IMR-90 (cell line): Measurements from ENCODE around the gene SLC6A7. TPM values are rescaled to one million over a fixed set of nuclear protein-coding genes. Genes with fewer than 3 reads are reported as not detected.

Source experiments
- ATAC-seq: fragments of 200-7000 bp; cut with Tn5 transposase; 2 replicates; pipeline ENCODE4 v1.9.1; 2020; ENCODE audit warnings: low read depth, mild to moderate bottlenecking, moderate library complexity
- BruUV-seq: library from RNA; stranded (reverse); fragments of 400-500 nt; replicated peaks from 2 replicates; lab custom pipeline; 2021; lab: Mats Ljungman, UMichigan
- CTCF ChIA-PET: fragments of 300-600 bp; formaldehyde crosslinking; extraction: SDS; loops from one replicate; lab custom pipeline; 2021; ENCODE audit warnings: antibody characterized with exemption; lab: Yijun Ruan, JAX
- POLR2A ChIA-PET: fragments of 300-600 bp; sonication (Branson Sonifier 250); formaldehyde crosslinking; loops from one replicate; lab custom pipeline; 2022; ENCODE audit warnings: antibody characterized with exemption; ENCODE audit not compliant: unreplicated experiment; lab: Charles Lee
- DNase-seq: peaks from one replicate; pipeline ENCODE4 v3.0.0; 2013
- H2AFZ ChIP-seq: replicated peaks from 2 replicates; pipeline ENCODE3; 2013; ENCODE audit warnings: low read length, mild to moderate bottlenecking; ENCODE audit not compliant: poor library complexity
- H2AK5ac ChIP-seq: 2 replicates; pipeline ENCODE4 v1.6.1; 2013; ENCODE audit warnings: low read depth, low read length, inconsistent platforms
- H2AK9ac ChIP-seq: replicated peaks from 2 replicates; pipeline ENCODE3; 2013; ENCODE audit warnings: mild to moderate bottlenecking, low read depth, low read length, moderate library complexity; ENCODE audit not compliant: poor library complexity
- H2BK120ac ChIP-seq: 2 replicates; pipeline ENCODE4 v1.6.1; 2013; ENCODE audit warnings: low read depth, low read length, inconsistent platforms
- H2BK15ac ChIP-seq: 3 replicates; pipeline ENCODE4 v1.6.1; 2013; ENCODE audit warnings: low read depth, low read length, inconsistent platforms
- H2BK20ac ChIP-seq: 2 replicates; pipeline ENCODE4 v1.6.1; 2013; ENCODE audit warnings: low read depth, mild to moderate bottlenecking, inconsistent platforms, low read length, moderate library complexity
- H2BK5ac ChIP-seq: 2 replicates; pipeline ENCODE4 v1.6.1; 2013; ENCODE audit warnings: mild to moderate bottlenecking, low read depth, low read length, inconsistent platforms; ENCODE audit not compliant: poor library complexity, severe bottlenecking
- H3K14ac ChIP-seq: replicated peaks from 2 replicates; pipeline ENCODE4 v1.6.1; 2013; ENCODE audit warnings: low read depth, low read length, inconsistent platforms
- H3K18ac ChIP-seq: 2 replicates; pipeline ENCODE4 v1.6.1; 2013; ENCODE audit warnings: low read depth, low read length, control low read depth
- H3K23ac ChIP-seq: 2 replicates; pipeline ENCODE4 v1.6.1; 2013; ENCODE audit warnings: low read depth, low read length, inconsistent platforms
- H3K27ac ChIP-seq: 2 replicates; pipeline ENCODE4 v1.5.1; 2013; ENCODE audit warnings: mild to moderate bottlenecking, control low read depth, low read length; ENCODE audit not compliant: insufficient read depth
- H3K27me3 ChIP-seq: 2 replicates; pipeline ENCODE4 v1.6.1; 2013; ENCODE audit warnings: low read length; ENCODE audit not compliant: control insufficient read depth, insufficient read depth
- H3K36me3 ChIP-seq: 2 replicates; pipeline ENCODE4 v1.6.1; 2013; ENCODE audit warnings: low read length, mixed read lengths; ENCODE audit not compliant: control insufficient read depth, insufficient read depth
- H3K4ac ChIP-seq: 2 replicates; pipeline ENCODE4 v1.6.1; 2013; ENCODE audit warnings: low read depth, low read length, inconsistent platforms
- H3K4me1 ChIP-seq: 2 replicates; pipeline ENCODE4 v1.6.1; 2013; ENCODE audit warnings: low read length, mixed read lengths; ENCODE audit not compliant: control insufficient read depth, insufficient read depth
- H3K4me2 ChIP-seq: 2 replicates; pipeline ENCODE4 v1.6.1; 2013; ENCODE audit warnings: low read depth, mild to moderate bottlenecking, control low read depth, low read length, moderate library complexity
- H3K4me3 ChIP-seq: 2 replicates; pipeline ENCODE4 v1.5.1; 2013; ENCODE audit warnings: low read depth, mild to moderate bottlenecking, control low read depth, low read length, moderate library complexity; ENCODE audit not compliant: insufficient read depth
- H3K56ac ChIP-seq: 2 replicates; pipeline ENCODE4 v1.6.1; 2013; ENCODE audit warnings: low read length, inconsistent platforms; ENCODE audit not compliant: insufficient read depth; ENCODE audit errors: extremely low read depth
- H3K79me1 ChIP-seq, 2 experiments: 2 replicates each; pipeline ENCODE4 v1.6.1; 2013; ENCODE audit warnings: low read length in 2 of 2, inconsistent platforms in 1 of 2, low read depth in 1 of 2
- H3K9ac ChIP-seq: 2 replicates; pipeline ENCODE4 v1.6.1; 2013; ENCODE audit warnings: low read depth, low read length, control low read depth
- H3K9me1 ChIP-seq: 2 replicates; pipeline ENCODE4 v1.6.1; 2013; ENCODE audit warnings: low read length, inconsistent platforms; ENCODE audit not compliant: insufficient read depth
- H3K9me3 ChIP-seq: 2 replicates; pipeline ENCODE4 v1.6.1; 2013; ENCODE audit warnings: low read length; ENCODE audit not compliant: control insufficient read depth, insufficient read depth
- H4K20me1 ChIP-seq: 2 replicates; pipeline ENCODE4 v1.6.1; 2013; ENCODE audit warnings: low read length, inconsistent platforms; ENCODE audit not compliant: insufficient read depth
- H4K5ac ChIP-seq: 2 replicates; pipeline ENCODE4 v1.6.1; 2013; ENCODE audit warnings: mild to moderate bottlenecking, low read depth, low read length, control low read depth
- H4K8ac ChIP-seq, 2 experiments: 2 replicates each; pipeline ENCODE4 v1.6.1; 2013; ENCODE audit warnings: low read depth in 2 of 2, low read length in 2 of 2, control low read depth in 1 of 2, inconsistent platforms in 1 of 2
- H4K91ac ChIP-seq: 2 replicates; pipeline ENCODE4 v1.6.1; 2013; ENCODE audit warnings: low read depth, low read length, inconsistent platforms; ENCODE audit not compliant: insufficient read depth
- BHLHE40 ChIP-seq: fragments of 150-350 bp; IDR thresholded peaks from 2 replicates; pipeline ENCODE4 v1.6.1; 2016; ENCODE audit warnings: mild to moderate bottlenecking, low read depth, low read length
- CEBPB ChIP-seq: IDR thresholded peaks from 2 replicates; pipeline ENCODE4 v1.6.1; 2012; ENCODE audit warnings: low read depth, low read length, improper control_type of control experiment
- CHD1 ChIP-seq: IDR thresholded peaks from 2 replicates; pipeline ENCODE4 v1.6.1; 2012; ENCODE audit warnings: low read depth, low read length, improper control_type of control experiment
- FOS ChIP-seq: fragments of 150-350 bp; IDR thresholded peaks from 2 replicates; pipeline ENCODE4 v1.6.1; 2016; ENCODE audit warnings: low read depth, low read length
- MAFK ChIP-seq: IDR thresholded peaks from 2 replicates; pipeline ENCODE4 v1.6.1; 2012; ENCODE audit warnings: low read depth, low read length, improper control_type of control experiment
- MAZ ChIP-seq: IDR thresholded peaks from 2 replicates; pipeline ENCODE4 v1.6.1; 2012; ENCODE audit warnings: low read depth, mild to moderate bottlenecking, low read length, improper control_type of control experiment, moderate library complexity, borderline replicate concordance
- MXI1 ChIP-seq: IDR thresholded peaks from 2 replicates; pipeline ENCODE4 v1.6.1; 2012; ENCODE audit warnings: low read depth, mild to moderate bottlenecking, low read length, moderate library complexity, borderline replicate concordance
- NFE2L2 ChIP-seq: fragments of 150-350 bp; IDR thresholded peaks from 2 replicates; pipeline ENCODE4 v1.6.1; 2016; ENCODE audit warnings: low read depth, mild to moderate bottlenecking, low read length
- POLR2A ChIP-seq: IDR thresholded peaks from 2 replicates; pipeline ENCODE4 v1.6.1; 2012; ENCODE audit warnings: mild to moderate bottlenecking, low read depth, low read length
- RAD21 ChIP-seq: IDR thresholded peaks from 2 replicates; pipeline ENCODE4 v1.6.1; 2012; ENCODE audit warnings: low read length, improper control_type of control experiment
- RCOR1 ChIP-seq: IDR thresholded peaks from 2 replicates; pipeline ENCODE4 v1.6.1; 2012; ENCODE audit warnings: mild to moderate bottlenecking, low read length, improper control_type of control experiment; ENCODE audit not compliant: insufficient replicate concordance
- RFX5 ChIP-seq: IDR thresholded peaks from 2 replicates; pipeline ENCODE4 v1.8.0; 2012; ENCODE audit warnings: low read depth, mild to moderate bottlenecking, low read length, moderate library complexity
- SMC3 ChIP-seq: fragments of 150-350 bp; IDR thresholded peaks from 2 replicates; pipeline ENCODE4 v1.6.1; 2016; ENCODE audit warnings: low read depth, mild to moderate bottlenecking, antibody characterized with exemption, low read length, moderate library complexity
- WGBS, 2 experiments: methylation state at CpG; one replicate each; pipeline versions ENCODE4 v1.1.5 to v1.1.7; 2013; ENCODE audit warnings: missing lambda C conversion rate in 2 of 2; ENCODE audit not compliant: insufficient read length in 1 of 2; ENCODE audit errors: extremely low coverage in 2 of 2; 5-methylcytosine and 5-hydroxymethylcytosine counted together
- dilution Hi-C: fragments of 300-500 bp; cut with HindIII; formaldehyde crosslinking; loops from one replicate; pipeline ENCODE4 v1.14.3; 2018; ENCODE audit warnings: low sequenced_read_pairs; ENCODE audit not compliant: unreplicated experiment
- in situ Hi-C: fragments of 300-500 bp; cut with MboI; formaldehyde crosslinking; loops from 3 replicates; pipeline ENCODE4 v1.14.3; 2019; ENCODE audit warnings: low sequenced_read_pairs, inconsistent platforms, mixed read lengths
- intact Hi-C: fragments of 100-400 bp; cut with micrococcal nuclease; formaldehyde crosslinking; loops from 2 replicates; pipeline ENCODE4 v1.10.0; 2022
- polyA plus RNA-seq, 3 experiments: library from polyadenylated mRNA; depleted of rRNA; stranded (reverse); fragments of >200 nt; gene quantifications; 2 replicates each; pipeline ENCODE4 v1.2.3, GENCODE V29; 2012; ENCODE audit warnings: low replicate concordance in 1 of 3
- total RNA-seq: library from RNA; depleted of rRNA; stranded (reverse); fragments of >200 nt; gene quantifications from 2 replicates; pipeline ENCODE4 v1.2.3, GENCODE V29; 2012
- TF ChIP-seq, protein P1 (sequence below): conservative IDR thresholded peaks from 2 replicates; pipeline ENCODE4 v1.5.1; 2012; ENCODE audit warnings: mild to moderate bottlenecking, low read depth, low read length, improper control_type of control experiment
- TF ChIP-seq, protein P2 (sequence below): fragments of 150-350 bp; IDR thresholded peaks from 2 replicates; pipeline ENCODE4 v1.6.1; 2016; ENCODE audit warnings: low read depth, mild to moderate bottlenecking, low read length, moderate library complexity, borderline replicate concordance
- TF ChIP-seq, protein P3 (sequence below): fragments of 150-350 bp; IDR thresholded peaks from 2 replicates; pipeline ENCODE4 v1.6.1; 2017; ENCODE audit warnings: mild to moderate bottlenecking, antibody characterized with exemption, low read length, low read depth

The SLC6A7 gene
- total and polyA plus RNA-seq, 2 of the 4 experiments (the other 2 are of a cell fraction): under 0.01 TPM; not detected in 1

- 95% methylated on average over 6 of the region's 15 CpGs; no CpG with 5 or more reads in 1 of the 2 experiments for WGBS, 2 experiments
Measured at GRCh38 chr5:150236981-150237754, 47.3 kb downstream of the SLC6A7 start.

More at GRCh38 chr5:150236981-150237754, 47.3 kb downstream of the SLC6A7 start:
- dilution Hi-C loops: no loop called here
- no peak overlapping the region for H4K91ac ChIP-seq
- DNase-seq (no peak), ATAC-seq (no peak)
- H3K4me2 ChIP-seq: no peak overlapping the region
- no peaks in the 10 kb centered on the region; the same call in 1 of the 2 replicates for H3K9me1 ChIP-seq
- no peaks in the 10 kb centered on the region for H4K20me1 ChIP-seq
- no peak overlapping the region for H2BK5ac ChIP-seq
- no peak overlapping the region for H4K8ac ChIP-seq
- no peak overlapping the region for H3K14ac ChIP-seq
- H3K18ac ChIP-seq: no peak overlapping the region
- no peaks in the 10 kb centered on the region for H3K9me3 ChIP-seq
- CTCF ChIA-PET: no interaction called here
- intact Hi-C loops: no loop called here
- no peaks in the 10 kb centered on the region for H3K4me1 ChIP-seq
- no peak overlapping the region for H3K27ac ChIP-seq
- H3K4ac ChIP-seq: no peak overlapping the region
- TF ChIP-seq RFX5: no peak
- TF ChIP-seq CHD1: no peak
- TF ChIP-seq RCOR1: no peak
- no peak for TF ChIP-seq POLR2A
- TF ChIP-seq, protein P1, sequence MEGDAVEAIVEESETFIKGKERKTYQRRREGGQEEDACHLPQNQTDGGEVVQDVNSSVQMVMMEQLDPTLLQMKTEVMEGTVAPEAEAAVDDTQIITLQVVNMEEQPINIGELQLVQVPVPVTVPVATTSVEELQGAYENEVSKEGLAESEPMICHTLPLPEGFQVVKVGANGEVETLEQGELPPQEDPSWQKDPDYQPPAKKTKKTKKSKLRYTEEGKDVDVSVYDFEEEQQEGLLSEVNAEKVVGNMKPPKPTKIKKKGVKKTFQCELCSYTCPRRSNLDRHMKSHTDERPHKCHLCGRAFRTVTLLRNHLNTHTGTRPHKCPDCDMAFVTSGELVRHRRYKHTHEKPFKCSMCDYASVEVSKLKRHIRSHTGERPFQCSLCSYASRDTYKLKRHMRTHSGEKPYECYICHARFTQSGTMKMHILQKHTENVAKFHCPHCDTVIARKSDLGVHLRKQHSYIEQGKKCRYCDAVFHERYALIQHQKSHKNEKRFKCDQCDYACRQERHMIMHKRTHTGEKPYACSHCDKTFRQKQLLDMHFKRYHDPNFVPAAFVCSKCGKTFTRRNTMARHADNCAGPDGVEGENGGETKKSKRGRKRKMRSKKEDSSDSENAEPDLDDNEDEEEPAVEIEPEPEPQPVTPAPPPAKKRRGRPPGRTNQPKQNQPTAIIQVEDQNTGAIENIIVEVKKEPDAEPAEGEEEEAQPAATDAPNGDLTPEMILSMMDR: no peak
- TF ChIP-seq BHLHE40: no peak
- TF ChIP-seq NFE2L2: no peak
- TF ChIP-seq MAZ: no peak
- no peak for TF ChIP-seq MAFK
- TF ChIP-seq FOS: no peak
- no peak for TF ChIP-seq SMC3
- TF ChIP-seq, protein P2, sequence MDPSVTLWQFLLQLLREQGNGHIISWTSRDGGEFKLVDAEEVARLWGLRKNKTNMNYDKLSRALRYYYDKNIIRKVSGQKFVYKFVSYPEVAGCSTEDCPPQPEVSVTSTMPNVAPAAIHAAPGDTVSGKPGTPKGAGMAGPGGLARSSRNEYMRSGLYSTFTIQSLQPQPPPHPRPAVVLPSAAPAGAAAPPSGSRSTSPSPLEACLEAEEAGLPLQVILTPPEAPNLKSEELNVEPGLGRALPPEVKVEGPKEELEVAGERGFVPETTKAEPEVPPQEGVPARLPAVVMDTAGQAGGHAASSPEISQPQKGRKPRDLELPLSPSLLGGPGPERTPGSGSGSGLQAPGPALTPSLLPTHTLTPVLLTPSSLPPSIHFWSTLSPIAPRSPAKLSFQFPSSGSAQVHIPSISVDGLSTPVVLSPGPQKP: no peak
- TF ChIP-seq CEBPB: no peak
- TF ChIP-seq, protein P3, sequence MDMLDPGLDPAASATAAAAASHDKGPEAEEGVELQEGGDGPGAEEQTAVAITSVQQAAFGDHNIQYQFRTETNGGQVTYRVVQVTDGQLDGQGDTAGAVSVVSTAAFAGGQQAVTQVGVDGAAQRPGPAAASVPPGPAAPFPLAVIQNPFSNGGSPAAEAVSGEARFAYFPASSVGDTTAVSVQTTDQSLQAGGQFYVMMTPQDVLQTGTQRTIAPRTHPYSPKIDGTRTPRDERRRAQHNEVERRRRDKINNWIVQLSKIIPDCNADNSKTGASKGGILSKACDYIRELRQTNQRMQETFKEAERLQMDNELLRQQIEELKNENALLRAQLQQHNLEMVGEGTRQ: no peak
- no peak for TF ChIP-seq MXI1
- no peak for TF ChIP-seq RAD21
- no peaks in the 10 kb centered on the region for H3K79me1 ChIP-seq
- no peak overlapping the region for H2BK20ac ChIP-seq
- no peak overlapping the region for H2AK5ac ChIP-seq
- H2BK120ac ChIP-seq: no peak overlapping the region
- no peak overlapping the region for H2AFZ ChIP-seq
- H3K4me3 ChIP-seq: no peak overlapping the region
- no peak overlapping the region for H4K5ac ChIP-seq
- H3K9ac ChIP-seq: no peak overlapping the region
- POLR2A ChIA-PET: no interaction called here
- no peak overlapping the region for H2BK15ac ChIP-seq
- in situ Hi-C loops: no loop called here
- peak overlapping the region; percentile 45 for H2AK9ac ChIP-seq
- no peaks in the 10 kb centered on the region for H3K36me3 ChIP-seq
- H3K27me3 ChIP-seq: peaks cover 5% of the 10 kb centered on the region
- H3K23ac ChIP-seq: no peak overlapping the region
- no peak overlapping the region for H3K56ac ChIP-seq
- BruUV-seq: no TSS peak
